Measurements from ENCODE around the gene SLC26A3. TPM values are rescaled to one million over a fixed set of nuclear protein-coding genes. Genes with fewer than 3 reads are reported as not detected.

SLC26A3 gene
- total RNA-seq, 4 donors from 2014 or later: 1.5 to 2.3 TPM; not detected in 2

DNA sequence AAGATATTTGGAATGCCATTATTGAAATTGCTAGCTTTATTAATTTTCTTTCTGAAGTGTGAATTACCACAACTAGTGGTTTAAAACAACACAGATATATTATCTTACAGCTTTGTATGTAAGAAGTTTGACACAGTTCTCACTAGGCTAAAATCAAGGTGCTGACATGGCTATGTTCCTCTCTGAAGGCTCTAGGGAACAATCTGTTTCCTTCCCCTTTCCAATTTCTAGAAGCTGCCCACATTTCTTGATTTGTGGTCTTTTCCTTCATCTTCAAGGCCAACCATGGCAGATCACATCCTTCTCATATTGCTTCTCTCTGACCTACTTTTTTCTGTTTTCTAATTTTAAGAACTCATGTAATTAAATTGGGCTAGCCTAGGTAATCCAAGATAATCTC, 43.3 kb upstream of the SLC26A3 start:
- Histone ChIP-seq H3K4me1 (no peaks in the 10 kb centered on the region), H3K9me3 (no peaks in the 10 kb centered on the region), H3K36me3 (no peaks in the 10 kb centered on the region), H3K27ac (no peak overlapping the region), H3K4me3 (no peak overlapping the region), H3K27me3 (no peaks in the 10 kb centered on the region)
- TF ChIP-seq POLR2AphosphoS5 (IDR thresholded peaks at IDR 0.05) (no peak), EP300 (IDR thresholded peaks at IDR 0.05) (no peak), POLR2A (IDR thresholded peaks at IDR 0.05) (no peak), CTCF (IDR thresholded peaks at IDR 0.05) (no peak)
- no peak for DNase-seq (ENCODE audit: low spot score in 2 of 2)

DNA sequence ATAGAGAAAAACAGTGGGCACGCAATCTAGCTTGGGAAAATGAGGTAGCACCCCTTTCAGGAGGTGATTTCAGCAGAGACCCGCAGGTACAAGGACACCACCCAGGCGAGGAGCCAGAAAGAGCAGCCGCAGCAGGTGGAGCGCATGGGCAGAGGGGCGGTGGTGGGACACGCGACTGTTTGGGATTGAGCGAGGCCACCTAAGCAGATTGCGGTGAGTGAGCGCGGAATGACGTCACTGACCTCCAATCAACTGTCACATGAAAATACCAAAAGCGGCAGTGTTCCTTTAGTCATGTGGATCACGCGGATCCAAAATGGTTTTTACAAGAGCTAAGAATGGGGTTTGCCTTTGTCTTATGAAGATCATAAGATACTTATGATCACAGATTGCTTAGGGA, 40.2 kb upstream of the SLC26A3 start:
- H3K9me3 ChIP-seq: no peaks in the 10 kb centered on the region
- H3K27me3 ChIP-seq: no peaks in the 10 kb centered on the region
- WGBS: 93% methylated on average over 16 of the region's 16 CpGs
- H3K27ac ChIP-seq: no peak overlapping the region
- H3K4me1 ChIP-seq: no peaks in the 10 kb centered on the region
- TF ChIP-seq CTCF (IDR thresholded peaks at IDR 0.05) (no peak), EP300 (IDR thresholded peaks at IDR 0.05) (no peak), POLR2AphosphoS5 (IDR thresholded peaks at IDR 0.05) (no peak), POLR2A (IDR thresholded peaks at IDR 0.05) (no peak)
- no peaks in the 10 kb centered on the region for H3K36me3 ChIP-seq
- no peak overlapping the region for H3K4me3 ChIP-seq
- no peak for DNase-seq (ENCODE audit: low spot score in 2 of 2)

DNA sequence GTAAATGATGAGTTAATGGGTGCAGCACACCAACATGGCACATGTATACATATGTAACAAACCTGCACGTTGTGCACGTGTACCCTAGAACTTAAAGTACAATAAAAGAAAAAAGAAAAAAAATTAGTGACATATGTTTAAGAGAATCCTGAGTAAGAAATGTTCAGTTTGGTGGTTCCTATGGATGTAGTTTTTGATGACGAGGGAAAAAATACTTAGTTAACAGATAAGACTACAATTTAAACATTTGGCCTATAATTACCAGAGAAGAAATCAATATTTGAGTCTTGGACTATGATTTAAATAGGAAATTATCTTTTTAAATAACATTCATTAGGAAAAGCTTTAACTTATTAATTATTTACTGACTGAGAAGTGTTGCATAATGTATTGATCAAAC, 39.2 kb upstream of the SLC26A3 start:
- Histone ChIP-seq H3K36me3 (no peaks in the 10 kb centered on the region), H3K4me3 (no peak overlapping the region), H3K27ac (no peak overlapping the region), H3K4me1 (no peaks in the 10 kb centered on the region), H3K27me3 (no peaks in the 10 kb centered on the region), H3K9me3 (no peaks in the 10 kb centered on the region)
- 93% methylated on average over 3 of the region's 3 CpGs for WGBS
- no peak for DNase-seq (ENCODE audit: low spot score in 2 of 2)
- TF ChIP-seq POLR2A (IDR thresholded peaks at IDR 0.05): no peak
- no peak for TF ChIP-seq CTCF (IDR thresholded peaks at IDR 0.05)
- TF ChIP-seq EP300 (IDR thresholded peaks at IDR 0.05): no peak
- no peak for TF ChIP-seq POLR2AphosphoS5 (IDR thresholded peaks at IDR 0.05)

DNA sequence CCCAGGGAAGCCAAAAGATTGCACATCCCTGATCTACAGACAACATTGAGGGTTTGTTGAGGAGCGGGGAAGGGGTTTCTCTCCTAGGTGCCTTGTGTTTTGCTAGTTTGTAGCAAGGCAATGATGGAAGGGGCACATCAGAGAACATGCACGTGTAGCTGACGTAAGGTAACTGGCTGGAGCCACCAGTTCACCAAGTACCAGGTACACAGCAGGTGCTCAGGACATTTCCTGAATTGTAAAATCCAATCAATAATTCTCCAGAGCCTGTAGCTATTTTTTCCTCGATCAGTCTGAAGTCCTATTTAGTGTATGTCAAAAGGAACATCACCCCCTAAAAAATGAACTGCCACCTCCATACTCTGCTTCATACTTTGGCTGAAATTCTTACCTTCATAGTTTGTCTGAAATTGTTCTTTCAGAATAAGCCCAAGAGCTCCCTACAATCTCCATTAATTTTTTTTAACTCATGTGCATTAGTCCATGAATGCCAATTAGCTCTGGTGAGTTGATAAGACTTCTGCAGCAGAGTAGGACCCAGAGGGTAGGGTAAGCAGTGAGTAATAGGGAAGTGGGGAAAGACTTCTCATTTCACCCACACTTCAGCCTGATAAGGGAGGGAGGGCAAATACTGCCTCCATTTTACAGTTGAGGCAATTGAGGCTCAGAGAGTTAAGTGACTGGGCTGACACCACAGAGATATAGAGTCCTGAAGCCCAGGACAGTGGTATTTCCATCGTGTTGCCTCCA, 36.0 kb upstream of the SLC26A3 start:
- TF ChIP-seq CTCF (IDR thresholded peaks at IDR 0.05): no peak
- no peak for TF ChIP-seq EP300 (IDR thresholded peaks at IDR 0.05)
- DNase-seq (ENCODE audit: low spot score in 2 of 2): no peak
- Histone ChIP-seq H3K36me3 (no peaks in the 10 kb centered on the region), H3K9me3 (no peaks in the 10 kb centered on the region), H3K27ac (no peak overlapping the region), H3K27me3 (no peaks in the 10 kb centered on the region), H3K4me1 (no peaks in the 10 kb centered on the region), H3K4me3 (no peak overlapping the region)
- 89% methylated on average over 5 of the region's 5 CpGs for WGBS

DNA sequence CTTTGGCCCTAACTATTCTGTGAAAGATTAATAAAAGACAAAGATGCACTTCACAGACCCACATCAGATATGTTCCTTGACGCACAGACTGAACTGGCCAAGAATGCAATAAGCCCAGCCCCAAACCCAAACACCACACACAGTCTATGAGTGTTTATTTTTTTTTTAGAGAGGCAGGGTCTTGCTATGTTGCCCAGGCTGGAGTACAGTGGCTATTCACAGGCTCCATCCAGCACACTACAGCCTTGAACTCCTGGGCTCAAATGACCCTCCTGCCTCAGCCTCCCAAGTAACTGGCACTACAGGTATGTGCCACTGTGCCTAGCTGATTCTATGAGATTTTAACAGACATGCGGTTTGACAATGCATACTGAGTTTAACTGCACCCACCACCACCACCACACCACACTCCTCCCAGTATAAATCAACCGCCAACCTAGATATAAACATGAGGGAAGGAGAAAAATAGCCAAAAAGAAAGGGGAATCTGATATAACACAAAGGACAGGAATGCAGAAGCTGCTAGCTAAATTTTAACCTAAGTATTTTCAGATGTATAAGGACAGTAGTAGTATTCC, 35.1 kb upstream of the SLC26A3 start:
- no peaks in the 10 kb centered on the region for H3K36me3 ChIP-seq
- DNase-seq (ENCODE audit: low spot score in 2 of 2): no peak
- H3K27ac ChIP-seq: no peak overlapping the region
- no peaks in the 10 kb centered on the region for H3K4me1 ChIP-seq
- H3K9me3 ChIP-seq: no peaks in the 10 kb centered on the region
- WGBS: 89% methylated on average over 3 of the region's 3 CpGs
- H3K27me3 ChIP-seq: no peaks in the 10 kb centered on the region
- TF ChIP-seq CTCF (IDR thresholded peaks at IDR 0.05): no peak
- TF ChIP-seq EP300 (IDR thresholded peaks at IDR 0.05): no peak
- TF ChIP-seq POLR2A (IDR thresholded peaks at IDR 0.05): no peak
- TF ChIP-seq POLR2AphosphoS5 (IDR thresholded peaks at IDR 0.05): no peak
- no peak overlapping the region for H3K4me3 ChIP-seq
